ENCODE results near the gene KRT8. TPM values are rescaled to one million over a fixed set of nuclear protein-coding genes. Genes with fewer than 3 reads are reported as not detected.

Gene KRT8
- total RNA-seq, 1 experiment from 2014 or later, result not detected

- H3K79me2 ChIP-seq (ENCODE audit: low read length), result no peaks in the 10 kb centered on the region
- H3K9ac ChIP-seq (ENCODE audit: low read length), result no peak overlapping the region
- no peak for DNase-seq
- no peaks in the 10 kb centered on the region for H3K36me3 ChIP-seq (ENCODE audit: insufficient read depth, low read length)
- H4K20me1 ChIP-seq (ENCODE audit: insufficient read depth, low read depth, low read length), result no peaks in the 10 kb centered on the region
- H3K9me3 ChIP-seq (ENCODE audit: low read length), result no peaks in the 10 kb centered on the region
- no peaks in the 10 kb centered on the region for H3K27me3 ChIP-seq (ENCODE audit: low read length)
- no peak overlapping the region for H3K27ac ChIP-seq (ENCODE audit: low read length)
- H2AFZ ChIP-seq (ENCODE audit: low read length), result no peak overlapping the region
- H3K4me2 ChIP-seq (ENCODE audit: low read depth, low read length, poor library complexity, severe bottlenecking), result no peak overlapping the region
- H3K4me3 ChIP-seq (ENCODE audit: low read length), result no peak overlapping the region
- no peaks in the 10 kb centered on the region for H3K4me1 ChIP-seq (ENCODE audit: low read length)
- no peaks in the 10 kb centered on the region for H3K9me2 ChIP-seq (replicated peaks; ENCODE audit: insufficient read depth, low read length)
These were observed 13.9 kb upstream of the KRT8 start for GRCh38 chr12:52918784-52919183.

DNA sequence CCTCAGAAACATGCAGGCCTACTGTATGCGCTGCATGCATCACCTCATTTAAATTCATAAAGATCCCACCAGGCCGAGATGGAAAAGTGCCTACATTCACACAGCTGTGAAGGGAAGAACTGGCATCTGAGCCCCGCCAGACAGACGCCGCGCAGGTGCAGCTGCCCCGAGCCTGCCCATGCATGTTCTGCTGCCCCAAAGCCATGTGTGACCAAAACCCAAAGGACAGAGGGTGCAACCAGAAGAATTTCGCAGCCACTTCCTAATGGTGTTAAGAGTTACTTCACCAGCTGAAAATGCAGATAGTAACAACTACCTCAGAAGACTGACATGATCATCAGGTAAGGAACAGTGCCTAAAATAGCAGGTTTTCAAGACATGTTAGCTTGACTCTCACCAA is 13.5 kb upstream of the KRT8 start:
- Histone ChIP-seq H3K9me3 (ENCODE audit: low read length) (no peaks in the 10 kb centered on the region), H3K4me1 (ENCODE audit: low read length) (no peaks in the 10 kb centered on the region), H3K4me3 (ENCODE audit: low read length) (no peak overlapping the region), H3K9me2 (replicated peaks; ENCODE audit: insufficient read depth, low read length) (no peaks in the 10 kb centered on the region), H3K4me2 (ENCODE audit: low read depth, low read length, poor library complexity, severe bottlenecking) (no peak overlapping the region), H3K27ac (ENCODE audit: low read length) (no peak overlapping the region), H3K9ac (ENCODE audit: low read length) (no peak overlapping the region), H4K20me1 (ENCODE audit: insufficient read depth, low read depth, low read length) (no peaks in the 10 kb centered on the region), H2AFZ (ENCODE audit: low read length) (no peak overlapping the region), H3K36me3 (ENCODE audit: insufficient read depth, low read length) (no peaks in the 10 kb centered on the region), H3K27me3 (ENCODE audit: low read length) (no peaks in the 10 kb centered on the region), H3K79me2 (ENCODE audit: low read length) (no peaks in the 10 kb centered on the region)
- no peak for DNase-seq

DNA sequence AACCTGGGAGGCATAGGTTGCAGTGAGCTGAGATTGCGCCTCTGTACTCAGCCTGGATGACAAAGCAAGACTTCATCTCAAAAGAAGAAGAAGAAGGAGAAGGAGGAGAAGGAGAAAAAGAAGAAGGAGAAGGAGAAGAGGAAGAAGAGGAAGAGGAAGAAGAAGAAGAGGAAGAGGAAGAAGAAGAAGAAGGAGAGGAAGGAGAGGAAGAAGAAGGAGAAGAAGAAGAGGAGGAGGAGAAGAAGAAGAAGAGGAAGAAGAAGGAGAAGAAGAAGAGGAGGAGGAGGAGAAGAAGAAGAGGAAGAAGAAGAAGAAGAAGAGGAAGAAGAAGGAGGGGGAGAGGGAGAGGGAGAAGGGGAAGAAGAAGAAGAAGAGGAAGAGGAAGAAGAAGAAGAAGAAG is 12.9 kb upstream of the KRT8 start:
- Histone ChIP-seq H3K4me3 (ENCODE audit: low read length) (no peak overlapping the region), H3K27me3 (ENCODE audit: low read length) (no peaks in the 10 kb centered on the region), H3K36me3 (ENCODE audit: insufficient read depth, low read length) (no peaks in the 10 kb centered on the region), H3K4me1 (ENCODE audit: low read length) (no peaks in the 10 kb centered on the region), H3K9me3 (ENCODE audit: low read length) (no peaks in the 10 kb centered on the region), H2AFZ (ENCODE audit: low read length) (no peak overlapping the region), H3K9ac (ENCODE audit: low read length) (no peak overlapping the region), H3K9me2 (replicated peaks; ENCODE audit: insufficient read depth, low read length) (no peaks in the 10 kb centered on the region), H3K79me2 (ENCODE audit: low read length) (no peaks in the 10 kb centered on the region), H4K20me1 (ENCODE audit: insufficient read depth, low read depth, low read length) (no peaks in the 10 kb centered on the region), H3K4me2 (ENCODE audit: low read depth, low read length, poor library complexity, severe bottlenecking) (no peak overlapping the region), H3K27ac (ENCODE audit: low read length) (no peak overlapping the region)
- no peak for DNase-seq

GRCh38 chr12:52916216-52916615 is 11.3 kb upstream of the KRT8 start:
- Histone ChIP-seq H3K79me2 (ENCODE audit: low read length) (no peaks in the 10 kb centered on the region), H3K9ac (ENCODE audit: low read length) (no peak overlapping the region), H3K27me3 (ENCODE audit: low read length) (no peaks in the 10 kb centered on the region), H3K4me2 (ENCODE audit: low read depth, low read length, poor library complexity, severe bottlenecking) (no peak overlapping the region), H3K4me1 (ENCODE audit: low read length) (no peaks in the 10 kb centered on the region), H3K4me3 (ENCODE audit: low read length) (no peak overlapping the region), H4K20me1 (ENCODE audit: insufficient read depth, low read depth, low read length) (no peaks in the 10 kb centered on the region), H3K9me2 (replicated peaks; ENCODE audit: insufficient read depth, low read length) (no peaks in the 10 kb centered on the region), H3K9me3 (ENCODE audit: low read length) (no peaks in the 10 kb centered on the region), H3K27ac (ENCODE audit: low read length) (no peak overlapping the region), H3K36me3 (ENCODE audit: insufficient read depth, low read length) (no peaks in the 10 kb centered on the region), H2AFZ (ENCODE audit: low read length) (no peak overlapping the region)
- DNase-seq, result no peak

DNA sequence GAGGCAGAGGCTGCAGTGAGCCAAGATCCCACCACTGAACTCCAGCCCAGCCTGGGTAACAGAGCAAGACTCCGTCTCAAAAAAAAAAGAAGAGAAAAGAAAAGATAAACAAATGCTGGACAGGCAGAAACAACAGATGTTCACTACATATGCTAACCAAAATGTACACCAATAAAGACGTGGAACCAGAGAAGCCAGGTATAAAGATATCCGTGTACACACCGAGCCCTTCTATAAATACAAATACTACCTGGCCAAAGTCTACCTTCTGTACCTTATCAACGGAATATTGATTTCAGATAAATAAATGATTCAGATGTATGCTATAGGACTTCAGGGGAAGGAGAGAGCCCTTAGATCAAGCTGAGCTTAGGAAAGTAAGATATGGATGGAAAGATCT is 10.8 kb upstream of the KRT8 start:
- Histone ChIP-seq H3K36me3 (ENCODE audit: insufficient read depth, low read length) (no peaks in the 10 kb centered on the region), H3K9ac (ENCODE audit: low read length) (no peak overlapping the region), H3K4me3 (ENCODE audit: low read length) (no peak overlapping the region), H3K79me2 (ENCODE audit: low read length) (no peaks in the 10 kb centered on the region), H3K9me2 (replicated peaks; ENCODE audit: insufficient read depth, low read length) (no peaks in the 10 kb centered on the region), H3K27me3 (ENCODE audit: low read length) (no peaks in the 10 kb centered on the region), H3K27ac (ENCODE audit: low read length) (no peak overlapping the region), H3K9me3 (ENCODE audit: low read length) (no peaks in the 10 kb centered on the region), H3K4me2 (ENCODE audit: low read depth, low read length, poor library complexity, severe bottlenecking) (no peak overlapping the region), H4K20me1 (ENCODE audit: insufficient read depth, low read depth, low read length) (no peaks in the 10 kb centered on the region), H3K4me1 (ENCODE audit: low read length) (no peaks in the 10 kb centered on the region), H2AFZ (ENCODE audit: low read length) (no peak overlapping the region)
- no peak for DNase-seq

- DNase-seq, result no peak
- no peaks in the 10 kb centered on the region for H3K9me2 ChIP-seq (replicated peaks; ENCODE audit: insufficient read depth, low read length)
These were observed 9.8 kb upstream of the KRT8 start for GRCh38 chr12:52914576-52915121.

DNA sequence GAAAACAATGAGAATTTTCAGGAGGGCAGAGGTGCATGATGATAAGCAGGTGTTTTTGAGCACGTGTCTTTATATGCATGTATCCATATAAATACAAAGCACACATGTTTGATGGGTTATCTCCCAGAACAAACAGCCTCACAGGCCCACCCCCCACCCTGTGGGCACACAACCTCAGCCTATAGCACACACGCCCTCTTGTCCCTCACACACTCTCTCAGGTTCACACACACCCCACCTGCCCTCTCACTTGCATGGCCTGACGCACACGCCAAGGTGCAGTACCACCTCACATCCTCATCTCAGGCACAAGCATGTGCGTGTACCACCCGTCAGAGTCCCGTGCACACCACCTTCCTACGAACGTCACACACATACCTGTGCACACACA is 8.6 kb upstream of the KRT8 start:
- H3K27me3 ChIP-seq (ENCODE audit: low read length), result no peaks in the 10 kb centered on the region
- H3K4me2 ChIP-seq (ENCODE audit: low read depth, low read length, poor library complexity, severe bottlenecking), result no peak overlapping the region
- H4K20me1 ChIP-seq (ENCODE audit: insufficient read depth, low read depth, low read length), result no peaks in the 10 kb centered on the region
- no peaks in the 10 kb centered on the region for H3K4me1 ChIP-seq (ENCODE audit: low read length)
- H3K9ac ChIP-seq (ENCODE audit: low read length), result no peak overlapping the region
- no peak overlapping the region for H2AFZ ChIP-seq (ENCODE audit: low read length)
- H3K9me2 ChIP-seq (replicated peaks; ENCODE audit: insufficient read depth, low read length), result no peaks in the 10 kb centered on the region
- no peaks in the 10 kb centered on the region for H3K9me3 ChIP-seq (ENCODE audit: low read length)
- H3K4me3 ChIP-seq (ENCODE audit: low read length), result no peak overlapping the region
- no peak for DNase-seq
- no peaks in the 10 kb centered on the region for H3K36me3 ChIP-seq (ENCODE audit: insufficient read depth, low read length)
- H3K27ac ChIP-seq (ENCODE audit: low read length), result no peak overlapping the region
- no peaks in the 10 kb centered on the region for H3K79me2 ChIP-seq (ENCODE audit: low read length)

More at GRCh38 chr12:52914576-52915121, 9.8 kb upstream of the KRT8 start:
- Histone ChIP-seq H3K36me3 (ENCODE audit: insufficient read depth, low read length) (no peaks in the 10 kb centered on the region), H3K4me2 (ENCODE audit: low read depth, low read length, poor library complexity, severe bottlenecking) (no peak overlapping the region), H3K9me3 (ENCODE audit: low read length) (no peaks in the 10 kb centered on the region), H3K4me3 (ENCODE audit: low read length) (no peak overlapping the region), H3K27ac (ENCODE audit: low read length) (no peak overlapping the region), H2AFZ (ENCODE audit: low read length) (no peak overlapping the region), H3K9ac (ENCODE audit: low read length) (no peak overlapping the region), H4K20me1 (ENCODE audit: insufficient read depth, low read depth, low read length) (no peaks in the 10 kb centered on the region), H3K79me2 (ENCODE audit: low read length) (no peaks in the 10 kb centered on the region), H3K4me1 (ENCODE audit: low read length) (no peaks in the 10 kb centered on the region), H3K27me3 (ENCODE audit: low read length) (no peaks in the 10 kb centered on the region)

- Histone ChIP-seq H3K4me1 (ENCODE audit: low read length) (no peaks in the 10 kb centered on the region), H3K36me3 (ENCODE audit: insufficient read depth, low read length) (no peaks in the 10 kb centered on the region), H3K4me3 (ENCODE audit: low read length) (no peak overlapping the region), H3K9me3 (ENCODE audit: low read length) (no peaks in the 10 kb centered on the region), H3K27ac (ENCODE audit: low read length) (no peak overlapping the region), H4K20me1 (ENCODE audit: insufficient read depth, low read depth, low read length) (no peaks in the 10 kb centered on the region), H2AFZ (ENCODE audit: low read length) (no peak overlapping the region), H3K79me2 (ENCODE audit: low read length) (no peaks in the 10 kb centered on the region), H3K9me2 (replicated peaks; ENCODE audit: insufficient read depth, low read length) (no peaks in the 10 kb centered on the region), H3K27me3 (ENCODE audit: low read length) (no peaks in the 10 kb centered on the region), H3K4me2 (ENCODE audit: low read depth, low read length, poor library complexity, severe bottlenecking) (no peak overlapping the region), H3K9ac (ENCODE audit: low read length) (no peak overlapping the region)
- DNase-seq, result no peak
These were observed 8.0 kb upstream of the KRT8 start for GRCh38 chr12:52912711-52913430.

Measured in Karpas-422 (cell line).